Right atrium auricular region (tissue), 2 donors: ENCODE measurements around the gene FOXN3. TPM values are rescaled to one million over a fixed set of nuclear protein-coding genes. Genes with fewer than 3 reads are reported as not detected.

Experiments used
- DNase-seq: peaks from one replicate; pipeline ENCODE4 v3.0.0-alpha.2; 2019; ENCODE audit warnings: low spot score
- H3K27ac ChIP-seq, 2 donors: fragments of 200-600 bp; sonication (generic); 1 replicate in 1 of 2; 2 replicates in 1 of 2; pipeline ENCODE4 v1.5.1; 2016 to 2019
- H3K27me3 ChIP-seq, 2 donors: fragments of 200-600 bp; sonication (generic); one replicate each; pipeline versions ENCODE4 v1.5.1 to v1.6.0; 2017 to 2019
- H3K36me3 ChIP-seq: fragments of 200-600 bp; sonication (generic); one replicate; pipeline ENCODE4 v1.5.1; 2016
- H3K4me1 ChIP-seq, 2 donors: fragments of 200-600 bp; sonication (generic); one replicate each; pipeline versions ENCODE4 v1.5.1 to v1.6.0; 2017 to 2019
- H3K4me3 ChIP-seq, 2 donors: fragments of 200-600 bp; sonication (generic); 1 replicate in 1 of 2; 2 replicates in 1 of 2; pipeline ENCODE4 v1.5.1; 2017 to 2019; ENCODE audit warnings: mild to moderate bottlenecking in 1 of 2, moderate library complexity in 1 of 2
- H3K9me3 ChIP-seq, 2 donors: fragments of 200-600 bp; sonication (generic); one replicate each; pipeline ENCODE4 v1.5.1; 2019
- total RNA-seq, 2 donors: library from RNA; depleted of rRNA; stranded (reverse); fragments of >200 nt; gene quantifications; one replicate each; pipeline ENCODE4 v1.1.0, GENCODE V29; 2016
- TF ChIP-seq, protein P1 (sequence below), 2 donors: fragments of 200-600 bp; sonication (generic); IDR thresholded peaks; one replicate each; pipeline ENCODE4 v1.5.1; 2019; ENCODE audit warnings: antibody characterized with exemption in 2 of 2

Gene FOXN3
- total RNA-seq, 2 donors from 2014 or later, result 80.1 to 90.3 TPM

DNA sequence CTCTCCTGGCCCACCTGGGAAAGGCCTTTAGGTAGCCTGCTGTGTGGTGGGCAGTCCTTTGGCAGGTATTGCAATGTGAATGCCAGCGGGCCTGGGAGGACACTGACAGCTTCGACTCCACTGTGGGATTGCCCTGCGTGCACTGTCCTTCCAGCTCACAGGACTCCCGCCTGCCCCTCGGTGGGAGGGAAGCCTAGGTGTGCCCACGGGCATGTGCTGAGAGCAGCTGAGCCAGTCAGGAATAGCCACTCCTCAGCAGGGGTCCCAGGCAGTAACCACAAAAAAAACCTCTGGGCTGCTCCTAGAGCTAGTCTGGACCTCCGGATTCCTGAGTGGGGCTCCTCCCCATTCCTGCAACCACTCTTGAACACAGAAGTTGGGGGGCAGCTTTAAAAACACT lies 278.2 kb downstream of the FOXN3 start:
- Histone ChIP-seq H3K27me3 (no peaks in the 10 kb centered on the region), H3K9me3 (peaks cover 0 to 14% of the 10 kb centered on the region in 2 donors), H3K36me3 (no peaks in the 10 kb centered on the region), H3K4me3 (no peak overlapping the region), H3K4me1 (no peaks in the 10 kb centered on the region), H3K27ac (no peak overlapping the region)
- DNase-seq, result no peak
- TF ChIP-seq, protein P1, sequence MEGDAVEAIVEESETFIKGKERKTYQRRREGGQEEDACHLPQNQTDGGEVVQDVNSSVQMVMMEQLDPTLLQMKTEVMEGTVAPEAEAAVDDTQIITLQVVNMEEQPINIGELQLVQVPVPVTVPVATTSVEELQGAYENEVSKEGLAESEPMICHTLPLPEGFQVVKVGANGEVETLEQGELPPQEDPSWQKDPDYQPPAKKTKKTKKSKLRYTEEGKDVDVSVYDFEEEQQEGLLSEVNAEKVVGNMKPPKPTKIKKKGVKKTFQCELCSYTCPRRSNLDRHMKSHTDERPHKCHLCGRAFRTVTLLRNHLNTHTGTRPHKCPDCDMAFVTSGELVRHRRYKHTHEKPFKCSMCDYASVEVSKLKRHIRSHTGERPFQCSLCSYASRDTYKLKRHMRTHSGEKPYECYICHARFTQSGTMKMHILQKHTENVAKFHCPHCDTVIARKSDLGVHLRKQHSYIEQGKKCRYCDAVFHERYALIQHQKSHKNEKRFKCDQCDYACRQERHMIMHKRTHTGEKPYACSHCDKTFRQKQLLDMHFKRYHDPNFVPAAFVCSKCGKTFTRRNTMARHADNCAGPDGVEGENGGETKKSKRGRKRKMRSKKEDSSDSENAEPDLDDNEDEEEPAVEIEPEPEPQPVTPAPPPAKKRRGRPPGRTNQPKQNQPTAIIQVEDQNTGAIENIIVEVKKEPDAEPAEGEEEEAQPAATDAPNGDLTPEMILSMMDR (IDR thresholded peaks at IDR 0.05), result no peak

DNA sequence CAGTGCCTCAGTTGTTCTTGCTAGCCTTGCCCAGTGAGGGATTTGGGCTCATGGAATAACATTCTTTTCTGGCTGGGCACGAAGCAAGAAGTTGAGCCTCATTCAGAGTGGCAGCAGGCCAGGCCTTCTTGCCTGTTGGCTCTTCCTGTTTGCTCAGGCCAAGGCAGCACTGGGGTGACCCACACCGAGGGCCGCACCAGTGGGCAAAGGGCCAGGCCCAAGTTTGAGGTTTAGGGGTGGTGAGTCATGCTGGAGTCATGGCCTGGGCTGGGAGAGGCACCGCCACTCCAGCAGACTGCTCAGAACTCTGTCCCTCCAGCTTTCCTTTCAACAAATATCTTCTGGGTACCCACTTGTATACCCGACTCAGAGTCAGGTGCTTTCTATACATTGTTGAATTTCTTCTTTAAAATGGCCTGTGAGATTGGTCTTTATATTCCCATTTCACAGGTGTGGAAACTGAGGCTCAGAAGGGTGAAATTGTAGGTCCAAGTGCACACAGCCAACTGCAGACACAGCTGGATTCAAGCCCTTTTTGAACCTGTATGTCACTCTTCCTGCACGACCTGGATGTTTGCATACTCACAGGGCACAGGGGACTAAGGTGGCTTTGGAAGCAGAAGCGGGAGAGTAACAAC lies 279.4 kb downstream of the FOXN3 start:
- H3K4me1 ChIP-seq, result no peaks in the 10 kb centered on the region
- H3K9me3 ChIP-seq, result peaks cover 0 to 14% of the 10 kb centered on the region in 2 donors
- no peak overlapping the region for H3K27ac ChIP-seq
- TF ChIP-seq, protein P1 (IDR thresholded peaks at IDR 0.05), result no peak
- H3K36me3 ChIP-seq, result no peaks in the 10 kb centered on the region
- H3K4me3 ChIP-seq, result no peak overlapping the region
- no peaks in the 10 kb centered on the region for H3K27me3 ChIP-seq
- peak; percentile 63 for DNase-seq

DNA sequence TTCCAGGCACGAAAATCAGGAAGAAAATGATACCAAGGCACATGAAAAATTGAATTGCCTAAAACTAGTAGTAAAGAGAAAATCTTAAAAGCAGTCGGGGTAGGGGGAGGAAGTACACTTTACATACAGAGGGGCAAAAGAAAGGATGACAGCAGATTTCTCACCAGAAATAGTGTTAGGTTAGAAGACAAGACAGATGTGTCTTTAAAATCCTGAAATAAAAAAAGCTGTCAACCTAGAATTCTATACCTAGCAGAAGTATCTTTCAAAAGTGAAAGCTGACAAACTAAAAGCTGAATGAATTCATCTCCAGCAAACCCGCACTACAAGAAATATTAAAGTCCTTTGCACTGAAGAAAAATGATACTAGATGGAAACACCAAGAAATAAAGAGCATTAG lies 280.4 kb downstream of the FOXN3 start:
- Histone ChIP-seq H3K27ac (no peak overlapping the region), H3K4me3 (no peak overlapping the region), H3K4me1 (no peaks in the 10 kb centered on the region), H3K36me3 (no peaks in the 10 kb centered on the region), H3K9me3 (peaks cover 0 to 14% of the 10 kb centered on the region in 2 donors), H3K27me3 (no peaks in the 10 kb centered on the region)
- no peak for DNase-seq
- TF ChIP-seq, protein P1 (IDR thresholded peaks at IDR 0.05), result no peak

DNA sequence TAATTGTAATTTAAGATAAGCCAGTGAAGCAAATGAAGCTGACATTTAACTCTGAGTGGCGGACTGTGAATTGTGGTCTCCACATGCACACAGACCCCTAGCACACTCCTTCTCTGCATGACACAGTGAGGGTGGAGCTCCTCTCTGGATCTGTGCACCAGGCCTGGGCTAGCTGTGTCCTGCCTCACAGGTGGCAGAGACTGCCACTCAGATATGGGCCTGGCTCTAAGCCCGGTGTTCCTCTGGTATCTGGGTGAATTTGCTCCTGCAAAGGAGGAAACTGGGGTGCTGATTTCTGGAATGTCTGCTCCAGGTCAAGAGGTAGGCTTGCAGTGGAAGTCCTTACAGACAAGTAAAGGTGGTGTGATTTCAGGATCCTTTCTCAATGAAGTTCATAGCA lies 282.4 kb downstream of the FOXN3 start:
- no peak overlapping the region for H3K27ac ChIP-seq
- H3K4me3 ChIP-seq, result no peak overlapping the region
- H3K4me1 ChIP-seq, result no peaks in the 10 kb centered on the region
- TF ChIP-seq, protein P1 (IDR thresholded peaks at IDR 0.05), result no peak
- peaks cover 0 to 14% of the 10 kb centered on the region in 2 donors for H3K9me3 ChIP-seq
- no peaks in the 10 kb centered on the region for H3K36me3 ChIP-seq
- no peak for DNase-seq
- H3K27me3 ChIP-seq, result no peaks in the 10 kb centered on the region

DNA sequence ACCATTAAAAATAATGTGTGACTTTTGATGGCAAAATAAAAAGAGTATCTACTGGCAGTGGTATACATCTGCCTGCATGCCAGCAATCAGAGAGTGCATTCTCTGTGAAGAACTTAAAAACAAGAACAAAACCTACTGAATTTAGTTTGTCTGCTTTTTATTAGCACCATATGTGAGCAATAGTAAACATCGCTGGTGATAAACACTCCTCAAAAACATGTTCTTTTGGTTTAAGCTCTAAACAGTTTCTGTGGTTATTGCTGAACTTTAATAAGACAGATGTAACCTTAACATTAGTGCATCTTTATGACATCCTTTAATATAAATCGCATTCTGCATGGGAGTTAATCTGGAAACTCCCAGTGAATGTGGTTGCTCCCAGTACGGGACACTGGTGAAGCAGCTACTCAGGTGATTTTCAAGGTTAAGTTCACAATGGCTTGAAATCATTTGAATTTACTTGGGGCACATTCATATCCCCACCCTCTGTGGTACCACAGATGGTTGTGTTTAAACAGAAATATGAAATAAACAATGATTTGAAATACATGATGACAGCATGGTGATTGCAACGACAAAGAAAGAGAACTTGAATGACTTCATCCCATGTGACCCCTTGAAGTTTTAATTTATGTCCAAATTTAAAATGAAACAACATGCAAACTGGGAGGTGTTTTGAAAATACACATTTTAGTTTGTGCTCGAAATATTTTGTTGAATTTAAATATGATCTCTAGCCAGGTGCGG lies 285.9 kb downstream of the FOXN3 start:
- no peaks in the 10 kb centered on the region for H3K4me1 ChIP-seq
- H3K4me3 ChIP-seq, result no peak overlapping the region
- DNase-seq, result no peak
- H3K27ac ChIP-seq, result no peak overlapping the region
- peaks cover 0 to 2% of the 10 kb centered on the region in 2 donors for H3K9me3 ChIP-seq
- no peaks in the 10 kb centered on the region for H3K36me3 ChIP-seq
- TF ChIP-seq, protein P1 (IDR thresholded peaks at IDR 0.05), result no peak
- H3K27me3 ChIP-seq, result no peaks in the 10 kb centered on the region
